ENCODE data around the gene DOCK1. TPM values are rescaled to one million over a fixed set of nuclear protein-coding genes. Genes with fewer than 3 reads are reported as not detected.

Gene DOCK1
- 39.1 and 45.6 TPM in 2 replicates for total RNA-seq (2014; rRNA removed; shearing (Covaris generic))
- polyA plus RNA-seq (2016; fragmentation: Nextera tagmentation; extraction: Ambion mirVana): 21.2 and 22.8 TPM in 2 replicates

DNA sequence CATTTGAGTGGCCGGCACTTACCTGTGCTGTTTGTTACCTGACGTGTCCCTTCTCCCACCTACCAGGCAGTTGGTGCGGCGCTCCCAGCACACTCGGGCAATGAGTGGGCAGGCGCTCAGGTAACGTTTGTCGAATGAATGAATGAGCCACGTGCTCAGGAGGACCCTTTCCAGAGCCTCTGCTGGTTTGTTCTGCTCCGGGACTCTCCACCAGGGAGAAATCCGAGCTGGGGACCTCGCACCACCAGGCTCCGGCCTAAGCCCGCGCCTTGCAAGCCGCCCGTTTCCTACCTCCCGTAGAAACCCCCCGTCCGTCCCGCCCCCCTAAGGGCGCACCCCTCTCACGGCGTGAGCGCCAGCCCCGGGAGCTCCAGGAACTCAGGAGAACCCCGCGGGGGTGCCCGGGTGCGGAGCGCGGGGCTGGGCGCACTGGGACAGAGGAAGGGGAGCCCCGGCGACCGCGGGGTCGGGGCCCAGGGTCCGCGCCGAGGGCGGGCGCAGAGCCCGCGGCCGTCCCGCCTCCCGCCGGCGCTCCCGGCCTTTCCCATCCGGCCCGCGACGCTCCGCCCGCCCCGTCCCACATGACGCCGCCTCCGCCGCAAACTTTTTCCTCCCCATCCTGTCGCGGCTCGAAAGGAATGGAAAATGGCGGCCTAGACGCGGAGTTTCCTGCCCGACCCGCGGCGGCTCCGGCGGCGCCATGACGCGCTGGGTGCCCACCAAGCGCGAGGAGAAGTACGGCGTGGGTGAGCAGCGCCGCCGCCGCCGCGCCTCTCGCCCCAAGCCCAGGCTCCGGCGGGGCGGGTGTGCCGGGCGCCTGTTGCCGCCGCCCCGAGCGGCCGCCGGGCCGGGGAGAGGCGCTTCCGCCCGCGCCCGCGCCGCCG, at the start of gene DOCK1:
DOCK1 (plus strand) TSS at position 611 of the 884 bp plus-strand sequence; CDS start at position 701, 90 bp downstream.
- Histone ChIP-seq H2AFZ (peak within 1 kb of the TSS; percentile 93), H3K9me2 (ENCODE audit: insufficient read depth) (no peaks in the 10 kb centered on the region), H4K20me1 (ENCODE audit: insufficient read depth) (no peaks in the 10 kb centered on the region), H3K9me3 (ENCODE audit: low read depth) (no peaks in the 10 kb centered on the region), H3K36me3 (ENCODE audit: low read depth) (no peaks in the 10 kb centered on the region), H3F3A (ENCODE audit: insufficient read depth) (no peaks in the 10 kb centered on the region), H3K4me3 (peak within 1 kb of the TSS; percentile 84), H3K4me1 (ENCODE audit: insufficient read depth) (peaks cover 12% of the 10 kb centered on the region), H3K4me2 (ENCODE audit: unreplicated experiment) (peak within 1 kb of the TSS; percentile 85), H3K27ac (peak within 1 kb of the TSS; percentile 38; the same call in 1 of the 2 replicates), H3K79me2 (ENCODE audit: insufficient read depth) (peaks cover 41% of the 10 kb centered on the region), H3K9ac (peak within 1 kb of the TSS; percentile 83), H3K27me3 (replicated peaks; ENCODE audit: insufficient read depth) (no peaks in the 10 kb centered on the region)
- peak; percentile 91 for DNase-seq
- 1 to 2% methylated on average over 59 to 70 of the region's 108 CpGs for WGBS, 2 experiments (ENCODE audit: low coverage in 1 of 2, low lambda C conversion rate in 2 of 2, missing lambda C conversion rate in 2 of 2)
- TF ChIP-seq EZH2phosphoT487 (IDR thresholded peaks at IDR 0.05; ENCODE audit: insufficient read depth, low read depth) (no peak), EZH2 (IDR thresholded peaks at IDR 0.05; ENCODE audit: insufficient read depth, poor library complexity, severe bottlenecking) (no peak)
- in situ Hi-C loops (cut with MboI): no loop called here

DNA sequence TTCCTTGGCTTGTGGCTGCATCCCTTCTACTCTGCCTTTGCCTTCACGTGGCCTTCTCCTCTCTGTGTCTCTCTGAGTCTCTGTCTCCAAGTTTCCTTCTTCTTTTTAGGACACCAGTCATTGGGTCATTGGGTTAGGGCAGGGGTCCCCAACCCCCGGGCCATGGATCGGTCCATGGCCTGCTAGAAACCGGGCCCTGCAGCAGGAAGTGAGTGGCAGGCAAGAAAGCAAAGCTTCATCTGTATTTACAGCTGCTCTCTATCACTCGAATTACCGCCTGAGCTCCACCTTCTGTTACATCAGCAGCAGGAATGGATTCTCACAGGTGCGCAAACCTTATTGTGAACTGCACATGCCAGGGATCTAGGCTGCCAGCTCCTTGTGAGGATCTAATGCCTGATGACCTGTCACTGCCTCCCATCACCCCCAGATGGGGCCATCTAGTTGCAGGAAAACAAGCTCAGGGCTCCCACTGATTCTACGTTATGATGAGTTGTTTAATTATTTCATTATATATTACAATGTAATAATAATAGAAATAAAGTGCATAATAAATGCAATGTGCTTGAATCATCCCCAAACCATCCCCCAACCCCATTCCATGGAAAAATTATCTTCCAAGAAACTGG, 47.9 kb upstream of the DOCK1 start:
- Histone ChIP-seq H3K36me3 (ENCODE audit: low read depth) (no peaks in the 10 kb centered on the region), H3K9me2 (ENCODE audit: insufficient read depth) (no peaks in the 10 kb centered on the region), H3K4me1 (ENCODE audit: insufficient read depth) (no peaks in the 10 kb centered on the region; the same call in 1 of the 2 replicates), H3K4me2 (ENCODE audit: unreplicated experiment) (no peak overlapping the region), H3K79me2 (ENCODE audit: insufficient read depth) (no peaks in the 10 kb centered on the region), H2AFZ (no peak overlapping the region), H3K9me3 (ENCODE audit: low read depth) (no peaks in the 10 kb centered on the region), H3K27me3 (replicated peaks; ENCODE audit: insufficient read depth) (peaks cover 39% of the 10 kb centered on the region), H3K9ac (no peak overlapping the region), H3F3A (ENCODE audit: insufficient read depth) (no peaks in the 10 kb centered on the region), H4K20me1 (ENCODE audit: insufficient read depth) (no peaks in the 10 kb centered on the region), H3K27ac (no peak overlapping the region), H3K4me3 (no peak overlapping the region)
- WGBS, 2 experiments (ENCODE audit: low coverage in 1 of 2, low lambda C conversion rate in 2 of 2, missing lambda C conversion rate in 2 of 2): 73 to 77% methylated on average over 8 of the region's 8 CpGs
- in situ Hi-C loops (cut with MboI): no loop called here
- TF ChIP-seq EZH2phosphoT487 (IDR thresholded peaks at IDR 0.05; ENCODE audit: insufficient read depth, low read depth) (no peak), EZH2 (IDR thresholded peaks at IDR 0.05; ENCODE audit: insufficient read depth, poor library complexity, severe bottlenecking) (no peak)
- DNase-seq: no peak

DNA sequence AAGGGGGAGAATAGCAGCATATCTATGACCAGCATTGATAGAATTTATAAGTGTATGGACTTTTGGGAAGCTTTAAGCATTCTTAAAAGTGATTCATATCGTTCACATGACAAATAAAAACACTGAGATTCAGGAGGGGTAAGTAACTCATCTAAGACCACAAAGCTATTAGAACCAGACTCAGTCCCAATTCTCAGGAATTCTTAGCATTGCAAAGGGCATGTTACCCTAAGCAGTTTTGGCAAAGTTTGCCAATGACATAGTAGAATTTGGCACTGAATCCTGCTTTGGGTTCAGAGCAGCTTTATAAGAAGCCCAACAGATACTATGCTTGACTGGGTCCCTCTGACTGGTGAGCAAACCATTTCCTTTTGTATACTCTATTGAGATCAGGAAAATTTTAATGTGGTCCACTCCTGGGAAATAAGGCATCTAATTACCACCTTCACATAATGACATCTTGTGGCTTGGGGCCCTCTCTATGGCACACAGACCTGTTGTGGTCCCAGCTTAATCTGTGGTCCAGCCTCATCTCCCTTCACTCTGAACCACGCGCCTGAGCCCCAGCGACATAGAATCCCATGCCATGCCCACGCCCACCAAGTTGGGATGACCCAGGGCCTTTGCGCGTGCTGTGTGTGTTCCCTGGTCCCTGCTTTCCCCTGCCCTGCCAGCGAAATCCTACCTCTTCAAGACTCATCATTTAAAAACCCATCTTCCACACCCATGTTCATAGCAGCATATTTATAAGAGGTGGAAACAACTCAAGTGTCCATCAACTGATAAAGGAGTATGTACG, 37.5 kb upstream of the DOCK1 start:
- H4K20me1 ChIP-seq (ENCODE audit: insufficient read depth): no peaks in the 10 kb centered on the region
- peaks cover 18% of the 10 kb centered on the region for H3F3A ChIP-seq (ENCODE audit: insufficient read depth)
- H3K79me2 ChIP-seq (ENCODE audit: insufficient read depth): no peaks in the 10 kb centered on the region
- no peak overlapping the region for H3K4me3 ChIP-seq
- TF ChIP-seq EZH2 (IDR thresholded peaks at IDR 0.05; ENCODE audit: insufficient read depth, poor library complexity, severe bottlenecking) (no peak), EZH2phosphoT487 (IDR thresholded peaks at IDR 0.05; ENCODE audit: insufficient read depth, low read depth) (0 out of 2 replicates have a peak, but pooled peaks have one; percentile 38)
- no peaks in the 10 kb centered on the region for H3K36me3 ChIP-seq (ENCODE audit: low read depth)
- peaks cover 4% of the 10 kb centered on the region for H3K27me3 ChIP-seq (replicated peaks; ENCODE audit: insufficient read depth)
- H3K9me2 ChIP-seq (ENCODE audit: insufficient read depth): no peaks in the 10 kb centered on the region
- peak; percentile 98 for DNase-seq
- H3K27ac ChIP-seq: peak overlapping the region; percentile 39
- no peaks in the 10 kb centered on the region for H3K9me3 ChIP-seq (ENCODE audit: low read depth)
- H3K9ac ChIP-seq: no peak overlapping the region
- H3K4me2 ChIP-seq (ENCODE audit: unreplicated experiment): no peak overlapping the region
- peaks cover 14% of the 10 kb centered on the region for H3K4me1 ChIP-seq (ENCODE audit: insufficient read depth)
- in situ Hi-C loops (cut with MboI): no loop called here
- WGBS, 2 experiments (ENCODE audit: low coverage in 1 of 2, low lambda C conversion rate in 2 of 2, missing lambda C conversion rate in 2 of 2): 70% methylated on average over 9 of the region's 9 CpGs
- H2AFZ ChIP-seq: no peak overlapping the region

DNA sequence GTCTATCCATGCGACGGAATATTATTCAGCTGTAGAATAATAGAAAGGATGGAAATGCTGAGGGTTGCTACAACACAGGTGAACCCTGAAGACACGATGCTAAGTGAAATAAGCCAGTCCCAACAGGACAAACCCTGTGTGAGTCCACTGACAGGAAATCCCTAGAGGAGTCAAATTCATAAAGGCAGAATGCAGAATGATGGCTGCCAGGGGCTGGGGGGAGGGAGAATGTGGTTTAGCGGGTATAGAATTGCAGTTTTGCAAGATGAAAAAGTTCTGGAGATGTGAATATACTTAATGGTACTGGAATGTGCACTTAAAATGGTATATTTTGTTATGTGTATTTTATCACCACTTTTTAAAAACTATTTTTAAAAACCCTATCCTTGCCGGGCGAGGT, 36.9 kb upstream of the DOCK1 start:
- peaks cover 18% of the 10 kb centered on the region for H3F3A ChIP-seq (ENCODE audit: insufficient read depth)
- no peaks in the 10 kb centered on the region for H3K9me2 ChIP-seq (ENCODE audit: insufficient read depth)
- TF ChIP-seq EZH2 (IDR thresholded peaks at IDR 0.05; ENCODE audit: insufficient read depth, poor library complexity, severe bottlenecking) (no peak), EZH2phosphoT487 (IDR thresholded peaks at IDR 0.05; ENCODE audit: insufficient read depth, low read depth) (no peak)

More for the DNA sequence above, 36.9 kb upstream of the DOCK1 start:
- no peak overlapping the region for H2AFZ ChIP-seq
- H3K36me3 ChIP-seq (ENCODE audit: low read depth): no peaks in the 10 kb centered on the region
- no peak overlapping the region for H3K27ac ChIP-seq
- H3K9me3 ChIP-seq (ENCODE audit: low read depth): no peaks in the 10 kb centered on the region
- no peak overlapping the region for H3K4me2 ChIP-seq (ENCODE audit: unreplicated experiment)
- H3K4me3 ChIP-seq: no peak overlapping the region
- no peak for DNase-seq
- no peaks in the 10 kb centered on the region for H3K79me2 ChIP-seq (ENCODE audit: insufficient read depth)
- no peak overlapping the region for H3K9ac ChIP-seq
- in situ Hi-C loops (cut with MboI): no loop called here
- WGBS, 2 experiments (ENCODE audit: low coverage in 1 of 2, low lambda C conversion rate in 2 of 2, missing lambda C conversion rate in 2 of 2): 61 to 66% methylated on average over 6 of the region's 6 CpGs
- no peaks in the 10 kb centered on the region for H4K20me1 ChIP-seq (ENCODE audit: insufficient read depth)
- peaks cover 14% of the 10 kb centered on the region for H3K4me1 ChIP-seq (ENCODE audit: insufficient read depth)
- peaks cover 4% of the 10 kb centered on the region for H3K27me3 ChIP-seq (replicated peaks; ENCODE audit: insufficient read depth)
